ENCODE measurements around the gene JDP2.

JDP2 gene

GRCh38 chr14:75440733-75441477 lies 13.1 kb downstream of the JDP2 start:
- no peak for TF ChIP-seq CTCF (IDR thresholded peaks at IDR 0.05; ENCODE audit: low read depth, low read length, missing control alignments)
- DNase-seq (ENCODE audit: low read depth), result no peak
- in situ Hi-C loops (cut with HindIII; ENCODE audit: low sequenced_read_pairs), result no loop called here
- H3K4me3 ChIP-seq (ENCODE audit: low read depth, low read length), result no peak overlapping the region

- in situ Hi-C loops (cut with HindIII; ENCODE audit: low sequenced_read_pairs), result no loop called here
- H3K4me3 ChIP-seq (ENCODE audit: low read depth, low read length), result no peak overlapping the region
- DNase-seq (ENCODE audit: low read depth), result no peak
- no peak for TF ChIP-seq CTCF (IDR thresholded peaks at IDR 0.05; ENCODE audit: low read depth, low read length, missing control alignments)
These were observed 13.9 kb downstream of the JDP2 start for GRCh38 chr14:75441728-75442127.

GRCh38 chr14:75442166-75442565 lies 14.3 kb downstream of the JDP2 start:
- no peak overlapping the region for H3K4me3 ChIP-seq (ENCODE audit: low read depth, low read length)
- no peak for TF ChIP-seq CTCF (IDR thresholded peaks at IDR 0.05; ENCODE audit: low read depth, low read length, missing control alignments)
- in situ Hi-C loops (cut with HindIII; ENCODE audit: low sequenced_read_pairs), result no loop called here
- no peak for DNase-seq (ENCODE audit: low read depth)

GRCh38 chr14:75442642-75443041 lies 14.8 kb downstream of the JDP2 start:
- no peak for DNase-seq (ENCODE audit: low read depth)
- in situ Hi-C loops (cut with HindIII; ENCODE audit: low sequenced_read_pairs), result no loop called here
- no peak overlapping the region for H3K4me3 ChIP-seq (ENCODE audit: low read depth, low read length)
- TF ChIP-seq CTCF (IDR thresholded peaks at IDR 0.05; ENCODE audit: low read depth, low read length, missing control alignments), result no peak

GRCh38 chr14:75443203-75443969 lies 15.6 kb downstream of the JDP2 start:
- TF ChIP-seq CTCF (IDR thresholded peaks at IDR 0.05; ENCODE audit: low read depth, low read length, missing control alignments), result no peak
- in situ Hi-C loops (cut with HindIII; ENCODE audit: low sequenced_read_pairs), result no loop called here
- DNase-seq (ENCODE audit: low read depth), result no peak
- no peak overlapping the region for H3K4me3 ChIP-seq (ENCODE audit: low read depth, low read length)

- in situ Hi-C loops (cut with HindIII; ENCODE audit: low sequenced_read_pairs), result no loop called here
- no peak for TF ChIP-seq CTCF (IDR thresholded peaks at IDR 0.05; ENCODE audit: low read depth, low read length, missing control alignments)
- H3K4me3 ChIP-seq (ENCODE audit: low read depth, low read length), result no peak overlapping the region
- DNase-seq (ENCODE audit: low read depth), result no peak
These were observed 17.4 kb downstream of the JDP2 start for GRCh38 chr14:75445236-75445635.

Data from astrocyte of the cerebellum (primary cell).